Measurements from ENCODE around the gene ZBTB9.

Gene ZBTB9

GRCh38 chr6:33428966-33429749 is 25.2 kb upstream of the ZBTB9 start:
- H3K4me1 ChIP-seq (ENCODE audit: control insufficient read depth, insufficient read depth, low read length): peaks cover 74% of the 10 kb centered on the region
- no peaks in the 10 kb centered on the region for H3K27me3 ChIP-seq (ENCODE audit: control insufficient read depth in 1 of 2, insufficient read depth in 2 of 2, low read length in 2 of 2)
- peak overlapping the region; percentile 77 for H3K27ac ChIP-seq (ENCODE audit: low read length)
- H3K9me3 ChIP-seq (ENCODE audit: control insufficient read depth in 2 of 2, low read length in 2 of 2): no peaks in the 10 kb centered on the region
- no peaks in the 10 kb centered on the region for H3K36me3 ChIP-seq (ENCODE audit: control insufficient read depth in 2 of 2, insufficient read depth in 2 of 2, low read length in 2 of 2)
- H3K4me3 ChIP-seq (ENCODE audit: low read length in 2 of 2): peak overlapping the region in 1 of 2 donors; percentile 24
- peak overlapping the region; percentile 21 to 39 for H3K9ac ChIP-seq (ENCODE audit: low read length in 2 of 2)

GRCh38 chr6:33429750-33430052 is 24.7 kb upstream of the ZBTB9 start:
- Histone ChIP-seq H3K9me3 (ENCODE audit: control insufficient read depth in 2 of 2, low read length in 2 of 2) (no peaks in the 10 kb centered on the region), H3K9ac (ENCODE audit: low read length in 2 of 2) (peak overlapping the region in 1 of 2 donors; percentile 3), H3K36me3 (ENCODE audit: control insufficient read depth in 2 of 2, insufficient read depth in 2 of 2, low read length in 2 of 2) (no peaks in the 10 kb centered on the region), H3K4me1 (ENCODE audit: control insufficient read depth, insufficient read depth, low read length) (peaks cover 74% of the 10 kb centered on the region), H3K4me3 (ENCODE audit: low read length in 2 of 2) (peak overlapping the region in 1 of 2 donors; percentile 24), H3K27ac (ENCODE audit: low read length) (peak overlapping the region; percentile 77), H3K27me3 (ENCODE audit: control insufficient read depth in 1 of 2, insufficient read depth in 2 of 2, low read length in 2 of 2) (no peaks in the 10 kb centered on the region)

- peak overlapping the region; percentile 91 for H3K27ac ChIP-seq (ENCODE audit: low read length)
- no peaks in the 10 kb centered on the region for H3K27me3 ChIP-seq (ENCODE audit: control insufficient read depth in 1 of 2, insufficient read depth in 2 of 2, low read length in 2 of 2)
Observed at GRCh38 chr6:33430334-33430733, 24.0 kb upstream of the ZBTB9 start.

GRCh38 chr6:33430991-33431879 is 23.1 kb upstream of the ZBTB9 start:
- peak overlapping the region; percentile 5 to 21 for H3K9ac ChIP-seq (ENCODE audit: low read length in 2 of 2)
- H3K36me3 ChIP-seq (ENCODE audit: control insufficient read depth in 2 of 2, insufficient read depth in 2 of 2, low read length in 2 of 2): peaks cover 8% of the 10 kb centered on the region in 2 donors
- peak overlapping the region in 1 of 2 donors; percentile 59 for H3K4me3 ChIP-seq (ENCODE audit: low read length in 2 of 2)
- H3K9me3 ChIP-seq (ENCODE audit: control insufficient read depth in 2 of 2, low read length in 2 of 2): no peaks in the 10 kb centered on the region
- H3K27ac ChIP-seq (ENCODE audit: low read length): peak overlapping the region; percentile 91
- peaks cover 67% of the 10 kb centered on the region for H3K4me1 ChIP-seq (ENCODE audit: control insufficient read depth, insufficient read depth, low read length)
- H3K27me3 ChIP-seq (ENCODE audit: control insufficient read depth in 1 of 2, insufficient read depth in 2 of 2, low read length in 2 of 2): no peaks in the 10 kb centered on the region

More at GRCh38 chr6:33430334-33430733, 24.0 kb upstream of the ZBTB9 start:
- Histone ChIP-seq H3K9ac (ENCODE audit: low read length in 2 of 2) (no peak overlapping the region), H3K4me3 (ENCODE audit: low read length in 2 of 2) (no peak overlapping the region), H3K4me1 (ENCODE audit: control insufficient read depth, insufficient read depth, low read length) (peaks cover 67% of the 10 kb centered on the region), H3K36me3 (ENCODE audit: control insufficient read depth in 2 of 2, insufficient read depth in 2 of 2, low read length in 2 of 2) (peaks cover 0 to 2% of the 10 kb centered on the region in 2 donors), H3K9me3 (ENCODE audit: control insufficient read depth in 2 of 2, low read length in 2 of 2) (no peaks in the 10 kb centered on the region)

- Histone ChIP-seq H3K27ac (ENCODE audit: low read length) (peak overlapping the region; percentile 91), H3K4me3 (ENCODE audit: low read length in 2 of 2) (no peak overlapping the region), H3K4me1 (ENCODE audit: control insufficient read depth, insufficient read depth, low read length) (peaks cover 62% of the 10 kb centered on the region)
Observed at GRCh38 chr6:33431880-33432541, 22.4 kb upstream of the ZBTB9 start.

GRCh38 chr6:33432546-33432945 is 21.8 kb upstream of the ZBTB9 start:
- no peak overlapping the region for H3K4me3 ChIP-seq (ENCODE audit: low read length in 2 of 2)
- peak overlapping the region in 1 of 2 donors; percentile 47 for H3K9ac ChIP-seq (ENCODE audit: low read length in 2 of 2)
- H3K27me3 ChIP-seq (ENCODE audit: control insufficient read depth in 1 of 2, insufficient read depth in 2 of 2, low read length in 2 of 2): no peaks in the 10 kb centered on the region
- H3K36me3 ChIP-seq (ENCODE audit: control insufficient read depth in 2 of 2, insufficient read depth in 2 of 2, low read length in 2 of 2): peaks cover 16 to 19% of the 10 kb centered on the region in 2 donors
- H3K9me3 ChIP-seq (ENCODE audit: control insufficient read depth in 2 of 2, low read length in 2 of 2): no peaks in the 10 kb centered on the region
- H3K27ac ChIP-seq (ENCODE audit: low read length): peak overlapping the region; percentile 91
- H3K4me1 ChIP-seq (ENCODE audit: control insufficient read depth, insufficient read depth, low read length): peaks cover 57% of the 10 kb centered on the region

More at GRCh38 chr6:33431880-33432541, 22.4 kb upstream of the ZBTB9 start:
- H3K9me3 ChIP-seq (ENCODE audit: control insufficient read depth in 2 of 2, low read length in 2 of 2): no peaks in the 10 kb centered on the region
- H3K27me3 ChIP-seq (ENCODE audit: control insufficient read depth in 1 of 2, insufficient read depth in 2 of 2, low read length in 2 of 2): no peaks in the 10 kb centered on the region
- H3K36me3 ChIP-seq (ENCODE audit: control insufficient read depth in 2 of 2, insufficient read depth in 2 of 2, low read length in 2 of 2): peaks cover 13 to 14% of the 10 kb centered on the region in 2 donors
- H3K9ac ChIP-seq (ENCODE audit: low read length in 2 of 2): peak overlapping the region in 1 of 2 donors; percentile 47

GRCh38 chr6:33433001-33433543 is 21.3 kb upstream of the ZBTB9 start:
- Histone ChIP-seq H3K9ac (ENCODE audit: low read length in 2 of 2) (peak overlapping the region in 1 of 2 donors; percentile 56), H3K4me1 (ENCODE audit: control insufficient read depth, insufficient read depth, low read length) (peaks cover 56% of the 10 kb centered on the region), H3K4me3 (ENCODE audit: low read length in 2 of 2) (peak overlapping the region; percentile 49 to 54), H3K9me3 (ENCODE audit: control insufficient read depth in 2 of 2, low read length in 2 of 2) (no peaks in the 10 kb centered on the region), H3K27ac (ENCODE audit: low read length) (peak overlapping the region; percentile 91), H3K36me3 (ENCODE audit: control insufficient read depth in 2 of 2, insufficient read depth in 2 of 2, low read length in 2 of 2) (peaks cover 18 to 22% of the 10 kb centered on the region in 2 donors), H3K27me3 (ENCODE audit: control insufficient read depth in 1 of 2, insufficient read depth in 2 of 2, low read length in 2 of 2) (no peaks in the 10 kb centered on the region)

- peak overlapping the region; percentile 91 for H3K27ac ChIP-seq (ENCODE audit: low read length)
- peaks cover 51% of the 10 kb centered on the region for H3K4me1 ChIP-seq (ENCODE audit: control insufficient read depth, insufficient read depth, low read length)
- no peaks in the 10 kb centered on the region for H3K27me3 ChIP-seq (ENCODE audit: control insufficient read depth in 1 of 2, insufficient read depth in 2 of 2, low read length in 2 of 2)
- no peaks in the 10 kb centered on the region for H3K9me3 ChIP-seq (ENCODE audit: control insufficient read depth in 2 of 2, low read length in 2 of 2)
- H3K4me3 ChIP-seq (ENCODE audit: low read length in 2 of 2): peak overlapping the region; percentile 49 to 54
- peaks cover 23 to 28% of the 10 kb centered on the region in 2 donors for H3K36me3 ChIP-seq (ENCODE audit: control insufficient read depth in 2 of 2, insufficient read depth in 2 of 2, low read length in 2 of 2)
- H3K9ac ChIP-seq (ENCODE audit: low read length in 2 of 2): peak overlapping the region; percentile 48 to 70
Observed at GRCh38 chr6:33433544-33434191, 20.7 kb upstream of the ZBTB9 start.

GRCh38 chr6:33434961-33435360 is 19.4 kb upstream of the ZBTB9 start:
- H3K36me3 ChIP-seq (ENCODE audit: control insufficient read depth in 2 of 2, insufficient read depth in 2 of 2, low read length in 2 of 2): peaks cover 23 to 33% of the 10 kb centered on the region in 2 donors

GRCh38 chr6:33437666-33438065 is 16.7 kb upstream of the ZBTB9 start:
- peaks cover 36 to 47% of the 10 kb centered on the region in 2 donors for H3K36me3 ChIP-seq (ENCODE audit: control insufficient read depth in 2 of 2, insufficient read depth in 2 of 2, low read length in 2 of 2)
- peaks cover 18% of the 10 kb centered on the region for H3K4me1 ChIP-seq (ENCODE audit: control insufficient read depth, insufficient read depth, low read length)
- no peaks in the 10 kb centered on the region for H3K9me3 ChIP-seq (ENCODE audit: control insufficient read depth in 2 of 2, low read length in 2 of 2)
- no peak overlapping the region for H3K9ac ChIP-seq (ENCODE audit: low read length in 2 of 2)
- no peak overlapping the region for H3K27ac ChIP-seq (ENCODE audit: low read length)
- no peaks in the 10 kb centered on the region for H3K27me3 ChIP-seq (ENCODE audit: control insufficient read depth in 1 of 2, insufficient read depth in 2 of 2, low read length in 2 of 2)
- H3K4me3 ChIP-seq (ENCODE audit: low read length in 2 of 2): no peak overlapping the region

More at GRCh38 chr6:33434961-33435360, 19.4 kb upstream of the ZBTB9 start:
- no peak overlapping the region for H3K9ac ChIP-seq (ENCODE audit: low read length in 2 of 2)
- no peaks in the 10 kb centered on the region for H3K27me3 ChIP-seq (ENCODE audit: control insufficient read depth in 1 of 2, insufficient read depth in 2 of 2, low read length in 2 of 2)
- H3K27ac ChIP-seq (ENCODE audit: low read length): no peak overlapping the region
- H3K4me3 ChIP-seq (ENCODE audit: low read length in 2 of 2): no peak overlapping the region
- H3K4me1 ChIP-seq (ENCODE audit: control insufficient read depth, insufficient read depth, low read length): peaks cover 42% of the 10 kb centered on the region
- no peaks in the 10 kb centered on the region for H3K9me3 ChIP-seq (ENCODE audit: control insufficient read depth in 2 of 2, low read length in 2 of 2)
